ENCODE measurements around the gene PDHA2. TPM values are rescaled to one million over a fixed set of nuclear protein-coding genes. Genes with fewer than 3 reads are reported as not detected.
"Not testable (repeated sequence)": the region's sequence is repeated elsewhere in the genome, so short reads cannot be mapped to it uniquely, and the experiment has no call there.

Gene PDHA2
- total RNA-seq, result not detected

DNA sequence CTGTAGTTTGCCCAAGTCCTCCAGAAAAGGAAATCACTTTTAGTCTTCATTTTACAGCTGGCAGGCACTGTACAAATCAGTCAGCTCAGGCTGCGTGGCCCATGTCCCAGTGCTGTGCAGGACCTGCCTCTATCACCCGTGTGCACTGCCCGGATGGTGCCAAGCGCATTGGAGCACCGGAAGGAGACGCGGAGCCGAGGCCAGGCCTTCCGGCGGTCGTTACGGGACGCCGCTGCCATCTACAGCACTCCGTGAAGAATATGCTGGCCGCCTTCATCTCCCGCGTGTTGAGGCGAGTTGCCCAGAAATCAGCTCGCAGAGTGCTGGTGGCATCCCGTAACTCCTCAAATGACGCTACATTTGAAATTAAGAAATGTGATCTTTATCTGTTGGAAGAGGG, at the start of gene PDHA2:
Gene PDHA2 (plus strand): TSS at position 203 of the 400 bp plus-strand sequence. CDS start 58 bp downstream, at position 261.
- no peaks in the 10 kb centered on the region for H3K27me3 Mint-ChIP-seq
- H3K4me3 Mint-ChIP-seq, result no peak within 1 kb of the TSS
- no peak for DNase-seq
- no peak within 1 kb of the TSS for H3K27ac Mint-ChIP-seq
- no peaks in the 10 kb centered on the region for H3K4me1 Mint-ChIP-seq
- H3K9me3 Mint-ChIP-seq, result no peaks in the 10 kb centered on the region
- H3K36me3 Mint-ChIP-seq, result no peaks in the 10 kb centered on the region

GRCh38 chr4:95798003-95798402, 41.9 kb upstream of the PDHA2 start:
- Mint-ChIP-seq H3K4me3 (no peak overlapping the region), H3K27ac (no peak overlapping the region), H3K4me1 (no peaks in the 10 kb centered on the region), H3K9me3 (peaks cover 5% of the 10 kb centered on the region), H3K36me3 (no peaks in the 10 kb centered on the region), H3K27me3 (no peaks in the 10 kb centered on the region)
- DNase-seq, result no peak

GRCh38 chr4:95798727-95799126, 41.2 kb upstream of the PDHA2 start:
- H3K4me3 Mint-ChIP-seq, result no peak overlapping the region
- H3K9me3 Mint-ChIP-seq, result peaks cover 5% of the 10 kb centered on the region
- no peak for DNase-seq
- H3K36me3 Mint-ChIP-seq, result no peaks in the 10 kb centered on the region
- no peaks in the 10 kb centered on the region for H3K27me3 Mint-ChIP-seq
- H3K27ac Mint-ChIP-seq, result no peak overlapping the region
- no peaks in the 10 kb centered on the region for H3K4me1 Mint-ChIP-seq

- no peaks in the 10 kb centered on the region for H3K4me1 Mint-ChIP-seq
- no peaks in the 10 kb centered on the region for H3K36me3 Mint-ChIP-seq
- H3K4me3 Mint-ChIP-seq, result no peak overlapping the region
- no peaks in the 10 kb centered on the region for H3K27me3 Mint-ChIP-seq
- DNase-seq, result no peak
- H3K27ac Mint-ChIP-seq, result no peak overlapping the region
- no peaks in the 10 kb centered on the region for H3K9me3 Mint-ChIP-seq
These were observed 18.0 kb upstream of the PDHA2 start for GRCh38 chr4:95821867-95822266.

DNA sequence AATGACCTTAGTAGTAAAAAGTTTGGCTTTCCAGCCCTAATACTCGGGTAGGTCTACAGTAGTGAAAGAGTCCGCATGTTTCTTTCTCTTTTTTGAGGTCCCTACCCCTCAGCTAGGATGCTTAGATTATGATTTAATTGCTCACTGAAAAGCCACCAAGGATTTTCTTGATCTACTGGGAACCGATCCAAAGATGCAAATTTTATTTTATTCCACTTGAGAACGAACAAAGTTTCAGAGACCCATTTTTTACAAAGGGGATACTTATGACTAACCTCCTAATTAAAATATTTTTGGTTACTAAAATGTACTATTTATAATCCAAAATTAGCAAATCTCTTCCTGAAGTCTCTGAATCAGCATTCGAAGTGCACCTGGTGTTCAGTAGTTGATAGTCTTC, 14.3 kb upstream of the PDHA2 start:
- Mint-ChIP-seq H3K4me3 (no peak overlapping the region), H3K27ac (no peak overlapping the region), H3K9me3 (no peaks in the 10 kb centered on the region), H3K27me3 (no peaks in the 10 kb centered on the region), H3K4me1 (no peaks in the 10 kb centered on the region), H3K36me3 (no peaks in the 10 kb centered on the region)
- DNase-seq, result no peak

GRCh38 chr4:95830651-95831050, 9.2 kb upstream of the PDHA2 start:
- H3K27me3 Mint-ChIP-seq, result no peaks in the 10 kb centered on the region
- no peaks in the 10 kb centered on the region for H3K4me1 Mint-ChIP-seq
- H3K36me3 Mint-ChIP-seq, result no peaks in the 10 kb centered on the region

GRCh38 chr4:95831166-95831565, 8.7 kb upstream of the PDHA2 start:
- Mint-ChIP-seq H3K27ac (no peak overlapping the region), H3K4me3 (no peak overlapping the region), H3K4me1 (no peaks in the 10 kb centered on the region), H3K27me3 (no peaks in the 10 kb centered on the region), H3K9me3 (no peaks in the 10 kb centered on the region), H3K36me3 (no peaks in the 10 kb centered on the region)
- no peak for DNase-seq

More at GRCh38 chr4:95830651-95831050, 9.2 kb upstream of the PDHA2 start:
- DNase-seq, result no peak
- Mint-ChIP-seq H3K9me3 (no peaks in the 10 kb centered on the region), H3K27ac (no peak overlapping the region), H3K4me3 (no peak overlapping the region)

DNA sequence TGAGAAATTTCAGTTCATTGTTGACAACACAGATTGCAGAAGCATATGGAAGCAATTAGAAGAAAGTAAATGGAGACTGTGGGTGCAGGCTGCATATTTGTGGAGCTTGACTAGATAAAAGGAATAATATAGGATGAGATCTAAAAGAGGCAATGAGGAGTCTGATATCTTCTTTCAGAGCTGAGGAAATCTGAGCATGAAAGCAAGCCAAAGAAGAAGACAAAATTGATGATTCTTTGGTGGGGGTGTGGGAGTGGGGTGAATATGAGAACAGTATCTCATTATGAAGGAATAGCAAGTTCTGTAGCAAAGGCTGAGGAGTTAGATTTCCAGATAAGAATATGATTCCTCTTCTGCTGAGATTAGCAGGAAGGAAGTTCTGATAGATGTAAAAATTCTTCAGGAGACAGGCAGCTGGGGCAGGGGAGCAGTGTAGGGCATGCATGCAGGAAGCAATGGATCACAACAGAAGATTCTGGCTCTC, 6.1 kb upstream of the PDHA2 start:
- H3K4me3 Mint-ChIP-seq, result no peak overlapping the region
- no peaks in the 10 kb centered on the region for H3K4me1 Mint-ChIP-seq
- no peak overlapping the region for H3K27ac Mint-ChIP-seq
- H3K27me3 Mint-ChIP-seq, result no peaks in the 10 kb centered on the region
- no peaks in the 10 kb centered on the region for H3K9me3 Mint-ChIP-seq
- no peaks in the 10 kb centered on the region for H3K36me3 Mint-ChIP-seq
- DNase-seq, result no peak

DNA sequence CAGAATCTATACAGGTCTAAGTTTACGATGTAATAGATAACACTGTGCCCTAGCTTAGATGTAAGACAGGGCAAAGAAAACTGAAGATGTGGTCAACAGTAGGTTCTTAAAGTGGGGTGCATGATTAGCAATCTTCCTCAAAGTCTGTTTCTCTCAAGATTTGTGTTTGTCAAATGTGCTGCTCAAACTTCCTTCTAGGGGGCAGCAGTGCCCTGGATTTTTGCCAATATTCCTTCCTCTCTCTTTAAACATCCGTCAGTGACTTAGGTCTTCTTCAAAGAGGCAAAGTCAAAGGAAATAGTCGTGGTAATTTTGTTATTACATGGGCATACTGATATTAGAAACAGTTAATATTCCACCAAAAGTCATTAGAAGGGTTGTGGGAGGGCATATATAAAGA, 4.2 kb upstream of the PDHA2 start:
- Mint-ChIP-seq H3K27me3 (no peaks in the 10 kb centered on the region), H3K36me3 (no peaks in the 10 kb centered on the region), H3K4me1 (no peaks in the 10 kb centered on the region), H3K9me3 (no peaks in the 10 kb centered on the region), H3K27ac (no peak overlapping the region), H3K4me3 (no peak overlapping the region)
- no peak for DNase-seq

DNA sequence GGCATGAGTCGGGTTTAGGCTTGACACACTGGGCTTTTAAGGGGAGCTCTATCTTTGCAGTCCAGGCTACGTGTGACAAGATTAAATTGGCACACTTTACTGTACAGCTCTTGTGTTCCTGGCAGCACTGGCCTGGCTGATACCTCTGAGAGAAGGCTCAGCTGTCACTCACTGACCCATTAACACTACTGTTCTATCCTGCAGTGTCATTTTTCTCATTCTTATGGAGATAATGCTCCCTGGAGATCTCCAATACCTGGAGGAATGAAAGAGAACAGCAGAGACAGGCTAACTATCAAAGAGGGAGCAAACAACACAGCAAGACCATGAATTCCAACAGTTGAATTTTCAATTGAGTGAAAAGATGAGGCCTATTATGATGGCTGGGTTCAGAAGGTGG, 1.7 kb upstream of the PDHA2 start:
- H3K9me3 Mint-ChIP-seq, result no peaks in the 10 kb centered on the region
- H3K4me1 Mint-ChIP-seq, result no peaks in the 10 kb centered on the region

DNA sequence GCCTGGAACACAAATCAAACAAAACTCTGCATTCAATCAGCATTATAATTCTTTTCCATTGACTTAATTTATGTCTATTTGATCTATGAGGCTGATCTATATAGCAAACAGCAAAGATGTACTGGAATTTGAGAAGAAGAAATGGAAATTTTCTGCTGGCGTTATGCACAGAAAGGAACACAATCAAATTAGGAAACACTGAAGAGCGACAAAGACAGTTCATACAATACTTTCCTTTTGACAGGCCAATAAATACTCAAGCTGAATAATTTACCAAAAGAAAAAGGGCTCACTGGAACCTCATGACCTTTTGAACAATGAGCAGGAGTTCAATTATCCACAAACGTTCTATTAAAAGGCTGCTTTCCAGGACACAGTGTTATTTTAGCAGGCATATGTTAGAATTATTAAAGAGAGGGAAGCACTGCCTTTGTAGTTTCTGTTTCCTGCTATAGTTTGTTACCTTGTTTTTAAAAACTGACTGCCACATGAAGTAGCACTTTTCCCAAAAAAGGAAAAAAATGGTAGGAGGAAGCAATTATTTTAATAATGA, 8.1 kb downstream of the PDHA2 start:
- DNase-seq, result no peak
- H3K9me3 Mint-ChIP-seq, result no peaks in the 10 kb centered on the region
- no peaks in the 10 kb centered on the region for H3K27me3 Mint-ChIP-seq
- no peaks in the 10 kb centered on the region for H3K36me3 Mint-ChIP-seq
- H3K27ac Mint-ChIP-seq, result no peak overlapping the region
- no peak overlapping the region for H3K4me3 Mint-ChIP-seq
- H3K4me1 Mint-ChIP-seq, result no peaks in the 10 kb centered on the region

More for the DNA sequence above, 1.7 kb upstream of the PDHA2 start:
- H3K36me3 Mint-ChIP-seq, result no peaks in the 10 kb centered on the region
- no peak overlapping the region for H3K27ac Mint-ChIP-seq
- DNase-seq, result no peak
- no peak overlapping the region for H3K4me3 Mint-ChIP-seq
- H3K27me3 Mint-ChIP-seq, result no peaks in the 10 kb centered on the region

DNA sequence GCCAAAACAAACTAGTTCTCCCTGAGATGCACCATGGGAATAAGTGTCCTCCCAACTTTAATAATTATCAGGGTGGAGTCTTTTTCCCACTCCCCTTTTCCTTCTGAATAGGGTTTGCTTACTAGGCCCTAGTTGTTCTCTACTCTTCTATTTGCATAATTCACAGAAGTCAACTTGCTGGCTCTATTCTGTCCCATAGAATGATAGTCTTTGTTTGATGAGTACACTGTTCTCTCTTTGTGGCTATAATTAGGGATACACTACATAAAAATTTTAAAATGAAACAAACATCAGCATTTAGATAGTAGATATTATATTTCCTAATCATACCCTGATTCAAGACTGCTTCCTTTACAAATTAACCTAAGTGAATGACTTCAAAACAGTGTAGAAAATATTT, 10.3 kb downstream of the PDHA2 start:
- no peak overlapping the region for H3K4me3 Mint-ChIP-seq
- no peak overlapping the region for H3K27ac Mint-ChIP-seq
- no peaks in the 10 kb centered on the region for H3K27me3 Mint-ChIP-seq
- DNase-seq, result no peak
- no peaks in the 10 kb centered on the region for H3K9me3 Mint-ChIP-seq
- no peaks in the 10 kb centered on the region for H3K36me3 Mint-ChIP-seq
- no peaks in the 10 kb centered on the region for H3K4me1 Mint-ChIP-seq

DNA sequence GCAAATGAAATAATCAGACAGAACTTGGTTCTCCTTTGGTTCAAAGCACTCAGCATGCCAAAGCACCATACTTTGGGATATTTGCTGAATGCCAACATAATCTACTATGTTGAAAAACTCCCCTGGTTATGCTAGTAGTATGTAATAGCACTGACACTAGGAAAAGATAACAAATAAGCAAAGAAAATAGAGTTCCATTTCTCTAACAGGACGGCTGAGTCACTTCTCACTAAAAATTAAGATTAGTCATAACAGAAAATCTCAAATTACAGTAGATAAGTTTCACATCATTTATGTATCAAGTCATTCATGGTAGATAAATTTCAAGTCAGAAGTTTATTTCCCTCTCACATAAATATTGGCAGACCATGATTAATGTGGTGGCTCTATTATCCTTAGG, 17.9 kb downstream of the PDHA2 start:
- DNase-seq, result no peak
- Mint-ChIP-seq H3K36me3 (no peaks in the 10 kb centered on the region), H3K4me1 (no peaks in the 10 kb centered on the region), H3K9me3 (no peaks in the 10 kb centered on the region), H3K27me3 (no peaks in the 10 kb centered on the region), H3K27ac (no peak overlapping the region), H3K4me3 (no peak overlapping the region)

- Mint-ChIP-seq H3K36me3 (no peaks in the 10 kb centered on the region), H3K4me1 (no peaks in the 10 kb centered on the region), H3K4me3 (no peak overlapping the region), H3K27ac (no peak overlapping the region), H3K9me3 (peaks cover 14% of the 10 kb centered on the region), H3K27me3 (no peaks in the 10 kb centered on the region)
- no peak for DNase-seq
These were observed 28.0 kb downstream of the PDHA2 start for GRCh38 chr4:95867919-95868318.

- H3K9me3 Mint-ChIP-seq, result peaks cover 14% of the 10 kb centered on the region
- DNase-seq, H3K27me3 Mint-ChIP-seq, H3K4me3 Mint-ChIP-seq, H3K36me3 Mint-ChIP-seq, H3K27ac Mint-ChIP-seq, H3K4me1 Mint-ChIP-seq: not testable (repeated sequence)
These were observed 29.5 kb downstream of the PDHA2 start for GRCh38 chr4:95869414-95869813.

DNA sequence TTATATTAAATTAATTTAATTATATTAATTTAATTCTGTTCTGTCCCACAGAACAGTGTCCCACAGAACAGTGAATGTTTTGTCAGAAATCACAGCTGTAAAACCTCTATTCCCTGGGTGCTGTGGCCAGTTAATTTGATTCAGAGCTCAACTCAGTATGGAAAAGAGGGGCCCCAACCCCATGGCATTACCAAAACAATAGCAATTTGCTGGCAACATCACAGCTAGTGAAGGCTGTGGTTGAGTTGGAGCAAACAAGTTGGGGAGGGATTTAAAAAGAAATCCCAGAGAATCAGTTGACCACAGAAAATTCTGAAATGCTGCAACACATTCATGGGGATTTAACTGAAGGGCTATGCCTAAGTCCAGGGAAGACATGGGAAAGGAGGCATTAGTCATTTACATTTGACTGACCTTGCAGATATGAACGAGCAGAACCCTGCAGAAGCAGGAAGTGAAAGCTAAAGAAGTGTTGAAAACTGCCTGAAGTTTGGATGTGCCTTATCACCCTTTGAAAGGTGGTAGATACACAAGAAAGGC, 30.1 kb downstream of the PDHA2 start:
- H3K27me3 Mint-ChIP-seq, result no peaks in the 10 kb centered on the region
- no peaks in the 10 kb centered on the region for H3K36me3 Mint-ChIP-seq
- no peak overlapping the region for H3K27ac Mint-ChIP-seq
- no peak for DNase-seq
- H3K4me3 Mint-ChIP-seq, result no peak overlapping the region
- H3K4me1 Mint-ChIP-seq, result no peaks in the 10 kb centered on the region
- peaks cover 14% of the 10 kb centered on the region for H3K9me3 Mint-ChIP-seq

All from activated naive CD8-positive, alpha-beta T cell treated with anti-CD3 and anti-CD28 coated beads for 36 hours (primary cell).